GM23248 (cell line): ENCODE data around the gene SBF2. TPM values are rescaled to one million over a fixed set of nuclear protein-coding genes. Genes with fewer than 3 reads are reported as not detected.
A peak's percentile ranks its signal among the peaks of the same experiment; 100 is the strongest.

Experiments used
- DNase-seq: peaks from one replicate; pipeline ENCODE4 v3.0.0-alpha.2; 2015
- H2AFZ ChIP-seq: fragments of 200-600 bp; sonication (generic); 2 replicates; pipeline ENCODE4 v1.6.1; 2016; ENCODE audit warnings: antibody characterized with exemption
- H3F3A ChIP-seq: fragments of 200-600 bp; sonication (generic); 2 replicates; pipeline ENCODE4 v1.6.1; 2016; ENCODE audit warnings: mild to moderate bottlenecking, antibody characterized with exemption, mixed run types; ENCODE audit not compliant: insufficient read depth
- H3K27ac ChIP-seq: fragments of 200-600 bp; sonication (generic); 2 replicates; pipeline ENCODE4 v1.5.1; 2016; ENCODE audit warnings: mild to moderate bottlenecking
- H3K27me3 ChIP-seq: fragments of 200-600 bp; sonication (generic); replicated peaks from 2 replicates; pipeline ENCODE4 v1.6.1; 2016; ENCODE audit warnings: mild to moderate bottlenecking; ENCODE audit not compliant: insufficient read depth
- H3K36me3 ChIP-seq: fragments of 200-600 bp; sonication (generic); 2 replicates; pipeline ENCODE4 v1.6.1; 2016; ENCODE audit warnings: low read depth, mild to moderate bottlenecking
- H3K4me1 ChIP-seq: fragments of 200-600 bp; sonication (generic); 2 replicates; pipeline ENCODE4 v1.6.1; 2016; ENCODE audit warnings: mild to moderate bottlenecking; ENCODE audit not compliant: insufficient read depth
- H3K4me2 ChIP-seq: fragments of 200-600 bp; sonication (generic); one replicate; pipeline ENCODE4 v1.6.1; 2016; ENCODE audit warnings: mild to moderate bottlenecking; ENCODE audit not compliant: unreplicated experiment
- H3K4me3 ChIP-seq: fragments of 200-600 bp; sonication (generic); 2 replicates; pipeline ENCODE4 v1.5.1; 2016; ENCODE audit warnings: mild to moderate bottlenecking
- H3K79me2 ChIP-seq: fragments of 200-600 bp; sonication (generic); 2 replicates; pipeline ENCODE4 v1.6.1; 2016; ENCODE audit warnings: mild to moderate bottlenecking; ENCODE audit not compliant: insufficient read depth
- H3K9ac ChIP-seq: fragments of 200-600 bp; sonication (generic); 2 replicates; pipeline ENCODE4 v1.6.1; 2016; ENCODE audit warnings: mild to moderate bottlenecking
- H3K9me2 ChIP-seq: fragments of 200-600 bp; sonication (generic); 2 replicates; pipeline ENCODE4 v1.6.1; 2016; ENCODE audit warnings: mixed run types, mild to moderate bottlenecking, moderate library complexity; ENCODE audit not compliant: insufficient read depth
- H3K9me3 ChIP-seq: fragments of 200-600 bp; sonication (generic); one replicate; pipeline ENCODE4 v1.6.1; 2017; ENCODE audit warnings: low read depth
- H4K20me1 ChIP-seq: fragments of 200-600 bp; sonication (generic); 2 replicates; pipeline ENCODE4 v1.6.0; 2016; ENCODE audit not compliant: insufficient read depth
- EZH2 ChIP-seq: fragments of 200-600 bp; sonication (generic); IDR thresholded peaks from 2 replicates; pipeline ENCODE4 v1.6.1; 2018; ENCODE audit warnings: antibody characterized with exemption, mild to moderate bottlenecking; ENCODE audit not compliant: insufficient read depth, poor library complexity, severe bottlenecking
- EZH2phosphoT487 ChIP-seq: fragments of 200-600 bp; sonication (generic); IDR thresholded peaks from 2 replicates; pipeline ENCODE4 v1.6.1; 2018; ENCODE audit warnings: antibody characterized with exemption, moderate library complexity, mild to moderate bottlenecking, low read depth; ENCODE audit not compliant: insufficient read depth
- WGBS, 2 experiments: methylation state at CpG; one replicate each; pipeline ENCODE4 v1.1.6; 2015 to 2017; ENCODE audit warnings: low lambda C conversion rate in 2 of 2, low coverage in 1 of 2; ENCODE audit errors: missing lambda C conversion rate in 2 of 2; 5-methylcytosine and 5-hydroxymethylcytosine counted together
- in situ Hi-C: fragments of 300-500 bp; cut with MboI; formaldehyde crosslinking; loops from 2 replicates; pipeline ENCODE4 v1.15.0; 2020
- polyA plus RNA-seq: library from polyadenylated mRNA; unstranded; fragments of >200 nt; fragmentation: Nextera tagmentation; extraction: Ambion mirVana; gene quantifications from 2 replicates; pipeline ENCODE4 v1.2.1, GENCODE V29; 2016
- total RNA-seq: library from RNA; depleted of rRNA; stranded (reverse); fragments of >200 nt; shearing (Covaris generic); gene quantifications from 2 replicates; pipeline ENCODE4 v1.2.3, GENCODE V29; 2014

SBF2 gene
- total and polyA plus RNA-seq, 2 experiments from 2014 or later, result 21.9 to 32.7 TPM

- peaks cover 93% of the 10 kb centered on the region for H3K79me2 ChIP-seq
Observed at GRCh38 chr11:10201343-10201742, 92.7 kb downstream of the SBF2 start.

GRCh38 chr11:10197091-10197490, 96.9 kb downstream of the SBF2 start:
- H3K4me1 ChIP-seq, result peaks cover 22% of the 10 kb centered on the region
- H3K27me3 ChIP-seq, result no peaks in the 10 kb centered on the region
- H3K4me2 ChIP-seq, result peak overlapping the region; percentile 56
- H3K27ac ChIP-seq, result no peak overlapping the region
- H3K9me3 ChIP-seq, result no peaks in the 10 kb centered on the region
- peak; percentile 78 for DNase-seq
- in situ Hi-C loops, result no loop called here
- no peak overlapping the region for H3K9ac ChIP-seq
- H3F3A ChIP-seq, result peaks cover 17% of the 10 kb centered on the region; the same call in 1 of the 2 replicates
- peaks cover 4% of the 10 kb centered on the region; the same call in 1 of the 2 replicates for H3K36me3 ChIP-seq
- no peak overlapping the region for H3K4me3 ChIP-seq
- H4K20me1 ChIP-seq, result no peaks in the 10 kb centered on the region
- peaks cover 81% of the 10 kb centered on the region for H3K79me2 ChIP-seq
- H2AFZ ChIP-seq, result no peak overlapping the region
- no peak for TF ChIP-seq EZH2phosphoT487
- TF ChIP-seq EZH2, result no peak
- 34 to 47% methylated on average over 2 of the region's 2 CpGs for WGBS, 2 experiments
- H3K9me2 ChIP-seq, result no peaks in the 10 kb centered on the region

More at GRCh38 chr11:10201343-10201742, 92.7 kb downstream of the SBF2 start:
- no peaks in the 10 kb centered on the region for H3K9me2 ChIP-seq
- H3K27me3 ChIP-seq, result no peaks in the 10 kb centered on the region
- no peaks in the 10 kb centered on the region for H3K9me3 ChIP-seq
- H3K27ac ChIP-seq, result no peak overlapping the region
- no peak overlapping the region for H3K4me3 ChIP-seq
- H3K36me3 ChIP-seq, result no peaks in the 10 kb centered on the region
- no peak for DNase-seq
- H3K4me1 ChIP-seq, result peaks cover 24% of the 10 kb centered on the region
- H3F3A ChIP-seq, result peaks cover 22% of the 10 kb centered on the region; the same call in 1 of the 2 replicates
- in situ Hi-C loops, result no loop called here
- H3K9ac ChIP-seq, result no peak overlapping the region
- WGBS, 2 experiments, result 50 to 65% methylated on average over 1 of the region's 1 CpG
- TF ChIP-seq EZH2phosphoT487, result no peak
- H4K20me1 ChIP-seq, result no peaks in the 10 kb centered on the region
- no peak overlapping the region for H2AFZ ChIP-seq
- no peak overlapping the region for H3K4me2 ChIP-seq

GRCh38 chr11:10192036-10192435, 102.0 kb downstream of the SBF2 start:
- in situ Hi-C loops, result no loop called here
- no peak overlapping the region for H3K4me3 ChIP-seq
- H3K36me3 ChIP-seq, result peaks cover 4% of the 10 kb centered on the region; the same call in 1 of the 2 replicates
- no peak overlapping the region for H3K27ac ChIP-seq
- H3F3A ChIP-seq, result peaks cover 2% of the 10 kb centered on the region; the same call in 1 of the 2 replicates
- peaks cover 71% of the 10 kb centered on the region for H3K79me2 ChIP-seq
- no peak for DNase-seq
- peaks cover 11% of the 10 kb centered on the region for H3K4me1 ChIP-seq
- 74 to 87% methylated on average over 2 of the region's 2 CpGs for WGBS, 2 experiments
- H2AFZ ChIP-seq, result no peak overlapping the region
- H3K4me2 ChIP-seq, result no peak overlapping the region
- no peaks in the 10 kb centered on the region for H3K27me3 ChIP-seq
- H4K20me1 ChIP-seq, result no peaks in the 10 kb centered on the region
- no peak overlapping the region for H3K9ac ChIP-seq
- H3K9me3 ChIP-seq, result no peaks in the 10 kb centered on the region
- TF ChIP-seq EZH2 (no peak), EZH2phosphoT487 (no peak)
- no peaks in the 10 kb centered on the region for H3K9me2 ChIP-seq

GRCh38 chr11:10181811-10182210, 112.2 kb downstream of the SBF2 start:
- peak overlapping the region; percentile 42; the same call in 1 of the 2 replicates for H3K27ac ChIP-seq
- H4K20me1 ChIP-seq, result no peaks in the 10 kb centered on the region
- peak; percentile 80 for DNase-seq
- H3F3A ChIP-seq, result no peaks in the 10 kb centered on the region
- no peaks in the 10 kb centered on the region for H3K9me2 ChIP-seq
- peaks cover 36% of the 10 kb centered on the region for H3K79me2 ChIP-seq
- no peaks in the 10 kb centered on the region for H3K9me3 ChIP-seq
- H3K9ac ChIP-seq, result peak overlapping the region; percentile 61
- H3K27me3 ChIP-seq, result no peaks in the 10 kb centered on the region
- no peak overlapping the region for H2AFZ ChIP-seq
- TF ChIP-seq EZH2 (no peak), EZH2phosphoT487 (no peak)
- H3K4me3 ChIP-seq, result no peak overlapping the region
- H3K4me1 ChIP-seq, result no peaks in the 10 kb centered on the region
- H3K4me2 ChIP-seq, result no peak overlapping the region
- no peaks in the 10 kb centered on the region for H3K36me3 ChIP-seq
- in situ Hi-C loops, result no loop called here
- 91 to 96% methylated on average over 3 of the region's 3 CpGs for WGBS, 2 experiments

GRCh38 chr11:10164621-10165020, 129.4 kb downstream of the SBF2 start:
- H3K4me1 ChIP-seq, result peaks cover 24% of the 10 kb centered on the region; the same call in 1 of the 2 replicates
- no peaks in the 10 kb centered on the region for H3K9me3 ChIP-seq
- no peak for DNase-seq
- H3K4me3 ChIP-seq, result no peak overlapping the region
- TF ChIP-seq EZH2phosphoT487 (no peak), EZH2 (no peak)
- H3K27ac ChIP-seq, result no peak overlapping the region
- in situ Hi-C loops, result no loop called here
- peaks cover 65% of the 10 kb centered on the region for H3K79me2 ChIP-seq
- no peak overlapping the region for H3K9ac ChIP-seq
- H4K20me1 ChIP-seq, result no peaks in the 10 kb centered on the region
- no peaks in the 10 kb centered on the region for H3K36me3 ChIP-seq
- no peak overlapping the region for H2AFZ ChIP-seq
- no peak overlapping the region for H3K4me2 ChIP-seq
- no peaks in the 10 kb centered on the region for H3K27me3 ChIP-seq
- H3K9me2 ChIP-seq, result no peaks in the 10 kb centered on the region
- H3F3A ChIP-seq, result 0 out of 2 replicates have a peak, but pooled peaks cover 5% of the 10 kb centered on the region
